ENCODE results near the gene SERPING1.

SERPING1 gene

GRCh38 chr11:57656885-57657193 is 59.4 kb downstream of the SERPING1 start:
- 14% methylated on average over 3 of the region's 5 CpGs for WGBS (ENCODE audit: insufficient coverage)
- peak overlapping the region; percentile 16 to 96 (median 85) for H3K4me3 ChIP-seq (ENCODE audit: control insufficient read depth in 1 of 7, extremely low read depth in 1 of 7, insufficient read depth in 4 of 7, low read depth in 2 of 7, low read length in 6 of 7)
- POLR2A ChIA-PET = interaction anchor here (1.1 to 1.8 kb wide), 2 partner anchors 10 to 11 kb away, joined by 3 to 7 read pairs; partner anchors contain the start of gene ZDHHC5
- no peaks in the 10 kb centered on the region for H3K27me3 ChIP-seq (replicated peaks in 2 of 5; ENCODE audit: control insufficient read depth in 4 of 5, insufficient read depth in 5 of 5, low read length in 4 of 5)
- DNase-seq = no peak
- CTCF ChIA-PET = interaction anchor here (1.4 to 5.1 kb wide), 3 partner anchors 12 to 19 kb away, joined by 3 to 25 read pairs (median 13); no protein-coding TSS in a partner anchor
- no peaks in the 10 kb centered on the region for H3K9me3 ChIP-seq (ENCODE audit: control extremely low read depth in 1 of 5, control insufficient read depth in 4 of 5, insufficient read depth in 2 of 5, low read depth in 1 of 5, low read length in 4 of 5)
- H3K4me1 ChIP-seq (ENCODE audit: control extremely low read depth in 1 of 4, control insufficient read depth in 4 of 4, insufficient read depth in 4 of 4, low read length in 3 of 4) = peaks cover 18 to 32% (median 26%) of the 10 kb centered on the region in 4 experiments
- H3K27ac ChIP-seq (ENCODE audit: insufficient read depth in 1 of 2, low read depth in 1 of 2, low read length in 2 of 2, poor library complexity in 1 of 2, severe bottlenecking in 2 of 2) = peak overlapping the region; percentile 61 to 85
- H3K36me3 ChIP-seq (ENCODE audit: control insufficient read depth in 4 of 4, insufficient read depth in 4 of 4, low read length in 3 of 4) = peaks cover 6 to 25% (median 20%) of the 10 kb centered on the region in 4 experiments

GRCh38 chr11:57657194-57658022 is 59.9 kb downstream of the SERPING1 start, which contains the start of gene CLP1:
CLP1 (plus strand) TSS chr11:57657762; CDS start chr11:57659477, 1,715 bp downstream.
- WGBS (ENCODE audit: insufficient coverage) = 0% methylated on average over 42 of the region's 45 CpGs
- H3K36me3 ChIP-seq (ENCODE audit: control insufficient read depth in 4 of 4, insufficient read depth in 4 of 4, low read length in 3 of 4) = peaks cover 6 to 29% (median 23%) of the 10 kb centered on the region in 4 experiments
- H3K9me3 ChIP-seq (ENCODE audit: control extremely low read depth in 1 of 5, control insufficient read depth in 4 of 5, insufficient read depth in 2 of 5, low read depth in 1 of 5, low read length in 4 of 5) = no peaks in the 10 kb centered on the region
- ChIA-PET CTCF (interaction anchor here (0.8 to 5.1 kb wide), 5 partner anchors 8 to 857 kb away, joined by 3 to 25 read pairs (median 8); partner anchors contain the start of gene YPEL4), POLR2A (interaction anchor here (1.1 to 1.8 kb wide), 2 partner anchors 10 to 11 kb away, joined by 3 to 7 read pairs; partner anchors contain the start of gene ZDHHC5)
- no peaks in the 10 kb centered on the region for H3K27me3 ChIP-seq (replicated peaks in 2 of 5; ENCODE audit: control insufficient read depth in 4 of 5, insufficient read depth in 5 of 5, low read length in 4 of 5)
- peaks cover 18 to 30% (median 24%) of the 10 kb centered on the region in 4 experiments for H3K4me1 ChIP-seq (ENCODE audit: control extremely low read depth in 1 of 4, control insufficient read depth in 4 of 4, insufficient read depth in 4 of 4, low read length in 3 of 4)
- peak within 1 kb of the TSS; percentile 62 to 85 for H3K27ac ChIP-seq (ENCODE audit: insufficient read depth in 1 of 2, low read depth in 1 of 2, low read length in 2 of 2, poor library complexity in 1 of 2, severe bottlenecking in 2 of 2)
- peak; percentile 99 for DNase-seq
- peak within 1 kb of the TSS; percentile 75 to 98 (median 95) for H3K4me3 ChIP-seq (ENCODE audit: control insufficient read depth in 1 of 7, extremely low read depth in 1 of 7, insufficient read depth in 4 of 7, low read depth in 2 of 7, low read length in 6 of 7)

- peak overlapping the region; percentile 75 to 98 (median 95) for H3K4me3 ChIP-seq (ENCODE audit: control insufficient read depth in 1 of 7, extremely low read depth in 1 of 7, insufficient read depth in 4 of 7, low read depth in 2 of 7, low read length in 6 of 7)
- H3K36me3 ChIP-seq (ENCODE audit: control insufficient read depth in 4 of 4, insufficient read depth in 4 of 4, low read length in 3 of 4) = peaks cover 6 to 35% (median 27%) of the 10 kb centered on the region in 4 experiments
- H3K27ac ChIP-seq (ENCODE audit: insufficient read depth in 1 of 2, low read depth in 1 of 2, low read length in 2 of 2, poor library complexity in 1 of 2, severe bottlenecking in 2 of 2) = peak overlapping the region; percentile 62 to 85
- peaks cover 14 to 24% (median 18%) of the 10 kb centered on the region in 4 experiments for H3K4me1 ChIP-seq (ENCODE audit: control extremely low read depth in 1 of 4, control insufficient read depth in 4 of 4, insufficient read depth in 4 of 4, low read length in 3 of 4)
- CTCF ChIA-PET = interaction anchor here (0.8 to 5.1 kb wide), 5 partner anchors 9 to 856 kb away, joined by 3 to 25 read pairs (median 8); partner anchors contain the start of gene YPEL4
- DNase-seq = peak in 2 of 3 donors; percentile 56 to 59
- no peaks in the 10 kb centered on the region for H3K9me3 ChIP-seq (ENCODE audit: control extremely low read depth in 1 of 5, control insufficient read depth in 4 of 5, insufficient read depth in 2 of 5, low read depth in 1 of 5, low read length in 4 of 5)
- WGBS (ENCODE audit: insufficient coverage) = no CpG with 5 or more reads among the region's 8 CpGs
- no peaks in the 10 kb centered on the region for H3K27me3 ChIP-seq (replicated peaks in 2 of 5; ENCODE audit: control insufficient read depth in 4 of 5, insufficient read depth in 5 of 5, low read length in 4 of 5)
- POLR2A ChIA-PET = interaction anchor here (1.8 kb wide), 1 partner anchor 10 kb away, joined by 7 read pairs; the partner anchor contains the start of gene ZDHHC5
Observed at GRCh38 chr11:57658023-57658361, 60.5 kb downstream of the SERPING1 start.

- ChIA-PET POLR2A (interaction anchor here (0.6 kb wide), 1 partner anchor 11 kb away, joined by 4 read pairs; no protein-coding TSS in a partner anchor), CTCF (interaction anchor here (0.6 to 1.8 kb wide), 4 partner anchors 11 to 1156 kb away, joined by 3 to 8 read pairs (median 4); partner anchors contain the start of gene YPEL4)
- 96% methylated on average over 11 of the region's 14 CpGs for WGBS (ENCODE audit: insufficient coverage)
- Histone ChIP-seq H3K4me3 (ENCODE audit: control insufficient read depth in 1 of 7, extremely low read depth in 1 of 7, insufficient read depth in 4 of 7, low read depth in 2 of 7, low read length in 6 of 7) (no peak overlapping the region), H3K4me1 (ENCODE audit: control extremely low read depth in 1 of 4, control insufficient read depth in 4 of 4, insufficient read depth in 4 of 4, low read length in 3 of 4) (peaks cover 8 to 18% (median 13%) of the 10 kb centered on the region in 4 experiments), H3K9me3 (ENCODE audit: control extremely low read depth in 1 of 5, control insufficient read depth in 4 of 5, insufficient read depth in 2 of 5, low read depth in 1 of 5, low read length in 4 of 5) (no peaks in the 10 kb centered on the region), H3K27ac (ENCODE audit: insufficient read depth in 1 of 2, low read depth in 1 of 2, low read length in 2 of 2, poor library complexity in 1 of 2, severe bottlenecking in 2 of 2) (no peak overlapping the region), H3K36me3 (ENCODE audit: control insufficient read depth in 4 of 4, insufficient read depth in 4 of 4, low read length in 3 of 4) (peaks cover 6 to 35% (median 27%) of the 10 kb centered on the region in 4 experiments), H3K27me3 (replicated peaks in 2 of 5; ENCODE audit: control insufficient read depth in 4 of 5, insufficient read depth in 5 of 5, low read length in 4 of 5) (no peaks in the 10 kb centered on the region)
- no peak for DNase-seq
Observed at GRCh38 chr11:57659669-57660068, 62.2 kb downstream of the SERPING1 start.

- ChIA-PET CTCF (interaction anchor here (0.6 to 1.5 kb wide), 7 partner anchors 11 to 138 kb away, joined by 3 to 11 read pairs (median 3); partner anchors contain the start of gene UBE2L6), POLR2A (no interaction called here)
- no peaks in the 10 kb centered on the region for H3K27me3 ChIP-seq (replicated peaks in 2 of 5; ENCODE audit: control insufficient read depth in 4 of 5, insufficient read depth in 5 of 5, low read length in 4 of 5)
- H3K36me3 ChIP-seq (ENCODE audit: control insufficient read depth in 4 of 4, insufficient read depth in 4 of 4, low read length in 3 of 4) = peaks cover 6 to 35% (median 27%) of the 10 kb centered on the region in 4 experiments
- H3K27ac ChIP-seq (ENCODE audit: insufficient read depth in 1 of 2, low read depth in 1 of 2, low read length in 2 of 2, poor library complexity in 1 of 2, severe bottlenecking in 2 of 2) = no peak overlapping the region
- peaks cover 8 to 16% (median 13%) of the 10 kb centered on the region in 4 experiments for H3K4me1 ChIP-seq (ENCODE audit: control extremely low read depth in 1 of 4, control insufficient read depth in 4 of 4, insufficient read depth in 4 of 4, low read length in 3 of 4)
- peak in 2 of 3 donors; percentile 67 to 68 for DNase-seq
- 50% methylated on average over 2 of the region's 4 CpGs for WGBS (ENCODE audit: insufficient coverage)
- no peak overlapping the region for H3K4me3 ChIP-seq (ENCODE audit: control insufficient read depth in 1 of 7, extremely low read depth in 1 of 7, insufficient read depth in 4 of 7, low read depth in 2 of 7, low read length in 6 of 7)
- no peaks in the 10 kb centered on the region for H3K9me3 ChIP-seq (ENCODE audit: control extremely low read depth in 1 of 5, control insufficient read depth in 4 of 5, insufficient read depth in 2 of 5, low read depth in 1 of 5, low read length in 4 of 5)
Observed at GRCh38 chr11:57662893-57663292, 65.4 kb downstream of the SERPING1 start.

DNA sequence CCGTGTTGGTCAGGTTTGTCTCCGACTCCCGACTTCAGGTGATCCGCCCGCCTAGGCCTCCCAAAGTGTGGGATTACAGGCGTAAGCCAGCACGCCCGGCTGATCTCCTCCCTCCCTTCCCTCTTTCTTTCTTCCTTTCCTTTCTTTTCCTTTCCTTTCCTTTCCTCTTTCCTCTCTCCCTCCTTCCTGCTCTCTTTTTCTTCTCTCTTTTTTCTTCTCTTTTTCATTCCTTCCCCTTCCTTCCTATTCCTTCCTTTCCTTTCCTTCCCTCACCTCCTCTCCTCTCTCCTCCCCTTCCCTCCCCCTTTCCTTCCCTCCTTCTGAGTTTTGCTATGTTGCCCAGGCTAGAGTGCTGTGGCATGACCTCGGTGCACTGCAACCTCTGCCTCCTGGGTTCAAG is 66.5 kb downstream of the SERPING1 start:
- CTCF ChIA-PET = interaction anchor here (1.2 to 1.4 kb wide), 2 partner anchors 12 to 167 kb away, joined by 3 read pairs; no protein-coding TSS in a partner anchor
- H3K27me3 ChIP-seq (replicated peaks in 2 of 5; ENCODE audit: control insufficient read depth in 4 of 5, insufficient read depth in 5 of 5, low read length in 4 of 5) = no peaks in the 10 kb centered on the region
- WGBS (ENCODE audit: insufficient coverage) = 92% methylated on average over 3 of the region's 9 CpGs
- H3K4me3 ChIP-seq (ENCODE audit: control insufficient read depth in 1 of 7, extremely low read depth in 1 of 7, insufficient read depth in 4 of 7, low read depth in 2 of 7, low read length in 6 of 7) = no peak overlapping the region
- no peak for DNase-seq
- H3K36me3 ChIP-seq (ENCODE audit: control insufficient read depth in 4 of 4, insufficient read depth in 4 of 4, low read length in 3 of 4) = peaks cover 6 to 35% (median 26%) of the 10 kb centered on the region in 4 experiments
- no peak overlapping the region for H3K27ac ChIP-seq (ENCODE audit: insufficient read depth in 1 of 2, low read depth in 1 of 2, low read length in 2 of 2, poor library complexity in 1 of 2, severe bottlenecking in 2 of 2)
- peaks cover 6 to 11% (median 11%) of the 10 kb centered on the region in 4 experiments for H3K4me1 ChIP-seq (ENCODE audit: control extremely low read depth in 1 of 4, control insufficient read depth in 4 of 4, insufficient read depth in 4 of 4, low read length in 3 of 4)
- POLR2A ChIA-PET = no interaction called here
- H3K9me3 ChIP-seq (ENCODE audit: control extremely low read depth in 1 of 5, control insufficient read depth in 4 of 5, insufficient read depth in 2 of 5, low read depth in 1 of 5, low read length in 4 of 5) = no peaks in the 10 kb centered on the region

Measured in common myeloid progenitor, CD34-positive (primary cell).